Retinal pigment epithelial cell (primary cell): ENCODE measurements around the gene N4BP3.

ENCODE experiments used
- DNase-seq: peaks from one replicate; pipeline ENCODE4 v3.0.0-alpha.2; 2010; ENCODE audit warnings: low read depth
- H3K4me3 ChIP-seq: 2 replicates; pipeline ENCODE4 v1.5.1; 2011; ENCODE audit warnings: mild to moderate bottlenecking, low read length, control low read depth, moderate library complexity
- CTCF ChIP-seq: conservative IDR thresholded peaks from 2 replicates; pipeline ENCODE4 v1.5.1; 2011; ENCODE audit warnings: low read depth, low read length, control low read depth, inconsistent platforms

The N4BP3 gene

DNA sequence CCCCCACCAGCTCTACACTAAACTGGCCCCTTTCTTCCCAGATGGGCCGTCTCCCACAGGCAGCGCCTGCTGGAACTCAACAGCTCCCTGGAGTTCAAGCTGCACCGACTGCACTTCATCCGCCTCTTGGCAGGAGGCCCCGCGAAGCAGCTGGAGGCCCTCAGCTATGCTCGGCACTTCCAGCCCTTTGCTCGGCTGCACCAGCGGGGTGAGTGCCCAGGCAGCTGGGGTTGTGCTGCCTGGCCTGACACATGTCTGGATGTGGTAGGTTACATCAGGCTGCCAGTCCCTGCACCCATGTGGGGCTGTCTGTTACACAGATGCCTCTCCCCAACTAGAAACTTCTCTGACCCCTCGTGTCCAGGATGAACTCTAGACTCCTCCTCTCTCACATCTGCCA is 30.6 kb downstream of the N4BP3 start:
- no peak for TF ChIP-seq CTCF
- no peak for DNase-seq
- no peak overlapping the region for H3K4me3 ChIP-seq

- DNase-seq: no peak
- no peak overlapping the region for H3K4me3 ChIP-seq
- TF ChIP-seq CTCF: peak; percentile 84
Observed at GRCh38 chr5:178145965-178146820, 32.9 kb downstream of the N4BP3 start.

DNA sequence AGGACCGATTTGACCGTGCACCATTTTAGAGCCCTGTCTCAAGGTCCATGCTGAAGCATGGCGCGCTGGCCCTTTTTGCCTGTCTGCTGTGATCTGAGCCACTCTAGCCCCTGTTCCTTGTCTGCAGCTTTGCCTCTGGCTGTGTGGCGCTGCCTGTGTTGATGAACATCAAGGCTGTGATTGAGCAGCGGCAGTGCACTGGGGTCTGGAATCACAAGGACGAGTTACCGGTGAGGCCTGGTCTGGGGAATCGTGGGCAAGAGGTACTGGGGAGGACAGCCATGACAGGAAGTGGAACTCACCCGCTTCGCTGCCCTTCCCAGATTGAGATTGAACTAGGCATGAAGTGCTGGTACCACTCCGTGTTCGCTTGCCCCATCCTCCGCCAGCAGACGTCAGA is 34.1 kb downstream of the N4BP3 start:
- DNase-seq: no peak
- TF ChIP-seq CTCF: no peak
- no peak overlapping the region for H3K4me3 ChIP-seq

GRCh38 chr5:178149199-178149932 is 36.0 kb downstream of the N4BP3 start:
- no peak for TF ChIP-seq CTCF

GRCh38 chr5:178150977-178151734 is 37.8 kb downstream of the N4BP3 start:
- no peak for DNase-seq
- TF ChIP-seq CTCF: peak; percentile 15
- no peak overlapping the region for H3K4me3 ChIP-seq

More at GRCh38 chr5:178149199-178149932, 36.0 kb downstream of the N4BP3 start:
- H3K4me3 ChIP-seq: no peak overlapping the region
- DNase-seq: no peak

DNA sequence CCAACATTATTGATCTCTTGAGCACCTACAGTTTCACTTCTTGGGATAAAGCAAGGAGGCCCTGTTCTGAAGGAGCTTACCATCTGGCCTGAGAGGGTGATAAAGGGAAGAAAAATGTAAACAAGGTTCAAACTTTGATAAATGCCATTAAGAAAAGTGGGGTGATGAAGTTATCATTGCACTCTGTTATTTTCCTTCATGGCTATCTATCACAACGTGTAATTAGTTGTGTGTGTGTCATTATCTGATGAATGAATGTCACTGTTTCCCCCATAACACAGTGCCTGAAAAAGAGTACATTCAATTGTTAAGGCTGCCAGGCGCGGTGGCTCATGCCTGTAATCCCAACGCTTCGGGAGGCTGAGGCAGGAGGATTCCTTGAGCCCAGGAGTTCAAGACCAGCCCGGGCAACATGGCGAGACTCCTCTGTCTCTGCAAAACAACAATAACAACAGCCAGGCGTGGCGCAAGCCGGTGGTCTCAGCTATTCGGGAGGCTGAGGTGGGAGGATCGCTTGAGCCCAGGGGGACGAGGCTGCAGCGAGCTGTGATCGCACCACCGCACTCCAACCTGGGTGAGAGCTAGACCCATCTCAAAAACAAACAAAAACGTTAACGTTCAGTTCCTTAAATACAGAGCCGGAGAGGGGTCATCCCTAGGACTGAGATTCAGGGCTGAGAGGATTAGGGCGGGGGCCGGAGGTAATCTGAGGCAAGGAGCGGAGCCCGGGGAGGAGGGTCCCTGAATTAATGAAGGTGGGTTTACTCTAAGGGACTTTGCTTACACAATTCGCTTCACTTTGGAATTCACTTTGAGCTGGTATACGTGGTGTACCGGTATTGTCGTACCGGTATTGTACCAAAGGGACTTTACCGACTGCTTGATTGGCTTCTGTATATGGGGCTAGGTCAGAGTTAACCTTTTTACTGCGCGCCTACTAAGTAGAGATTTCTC is 39.4 kb downstream of the N4BP3 start:
- peak overlapping the region; percentile 93 for H3K4me3 ChIP-seq
- TF ChIP-seq CTCF: no peak
- no peak for DNase-seq
